ENCODE results near the gene FN1.
"Not testable (repeated sequence)": the region's sequence is repeated elsewhere in the genome, so short reads cannot be mapped to it uniquely, and the experiment has no call there.

FN1 gene

GRCh38 chr2:215421859-215422461, 13.9 kb downstream of the FN1 start:
- no peak for DNase-seq

- no peak for DNase-seq
Observed at GRCh38 chr2:215420471-215420935, 15.4 kb downstream of the FN1 start.

GRCh38 chr2:215419769-215420470, 15.9 kb downstream of the FN1 start:
- DNase-seq: no peak

GRCh38 chr2:215419113-215419512, 16.8 kb downstream of the FN1 start:
- DNase-seq: no peak

GRCh38 chr2:215418064-215418963, 17.6 kb downstream of the FN1 start:
- no peak for DNase-seq

- no peak for DNase-seq
Observed at GRCh38 chr2:215417400-215417951, 18.4 kb downstream of the FN1 start.

- DNase-seq: no peak
Observed at GRCh38 chr2:215416656-215417055, 19.2 kb downstream of the FN1 start.

- DNase-seq: no peak
Observed at GRCh38 chr2:215415820-215416577, 19.9 kb downstream of the FN1 start.

- no peak for DNase-seq
Observed at GRCh38 chr2:215415218-215415617, 20.6 kb downstream of the FN1 start.

- no peak for DNase-seq
Observed at GRCh38 chr2:215414674-215415073, 21.2 kb downstream of the FN1 start.

- no peak for DNase-seq
Observed at GRCh38 chr2:215413974-215414373, 21.9 kb downstream of the FN1 start.

- no peak for DNase-seq
Observed at GRCh38 chr2:215413484-215413777, 22.4 kb downstream of the FN1 start.

GRCh38 chr2:215411941-215412743, 23.7 kb downstream of the FN1 start:
- no peak for DNase-seq

GRCh38 chr2:215410932-215411285, 25.0 kb downstream of the FN1 start:
- DNase-seq: peak; percentile 78

- not testable (repeated sequence) for DNase-seq
Observed at GRCh38 chr2:215410181-215410931, 25.5 kb downstream of the FN1 start.

- DNase-seq: no peak
Observed at GRCh38 chr2:215409331-215410127, 26.3 kb downstream of the FN1 start.

GRCh38 chr2:215408441-215408840, 27.4 kb downstream of the FN1 start:
- DNase-seq: not testable (repeated sequence)

- no peak for DNase-seq
Observed at GRCh38 chr2:215407590-215408264, 28.1 kb downstream of the FN1 start.

- DNase-seq: no peak
Observed at GRCh38 chr2:215407061-215407460, 28.8 kb downstream of the FN1 start.
